CD4-positive, alpha-beta T cell treated with Interferon alpha-2 for 1 hour (primary cell): ENCODE data around the gene AJAP1.
"Not testable (repeated sequence)": the region's sequence is repeated elsewhere in the genome, so short reads cannot be mapped to it uniquely, and the experiment has no call there.

ENCODE experiments used
- DNase-seq, 2 donors: peaks; one replicate each; pipeline ENCODE4 v3.0.0-alpha.2; 2020 to 2022

The AJAP1 gene

DNA sequence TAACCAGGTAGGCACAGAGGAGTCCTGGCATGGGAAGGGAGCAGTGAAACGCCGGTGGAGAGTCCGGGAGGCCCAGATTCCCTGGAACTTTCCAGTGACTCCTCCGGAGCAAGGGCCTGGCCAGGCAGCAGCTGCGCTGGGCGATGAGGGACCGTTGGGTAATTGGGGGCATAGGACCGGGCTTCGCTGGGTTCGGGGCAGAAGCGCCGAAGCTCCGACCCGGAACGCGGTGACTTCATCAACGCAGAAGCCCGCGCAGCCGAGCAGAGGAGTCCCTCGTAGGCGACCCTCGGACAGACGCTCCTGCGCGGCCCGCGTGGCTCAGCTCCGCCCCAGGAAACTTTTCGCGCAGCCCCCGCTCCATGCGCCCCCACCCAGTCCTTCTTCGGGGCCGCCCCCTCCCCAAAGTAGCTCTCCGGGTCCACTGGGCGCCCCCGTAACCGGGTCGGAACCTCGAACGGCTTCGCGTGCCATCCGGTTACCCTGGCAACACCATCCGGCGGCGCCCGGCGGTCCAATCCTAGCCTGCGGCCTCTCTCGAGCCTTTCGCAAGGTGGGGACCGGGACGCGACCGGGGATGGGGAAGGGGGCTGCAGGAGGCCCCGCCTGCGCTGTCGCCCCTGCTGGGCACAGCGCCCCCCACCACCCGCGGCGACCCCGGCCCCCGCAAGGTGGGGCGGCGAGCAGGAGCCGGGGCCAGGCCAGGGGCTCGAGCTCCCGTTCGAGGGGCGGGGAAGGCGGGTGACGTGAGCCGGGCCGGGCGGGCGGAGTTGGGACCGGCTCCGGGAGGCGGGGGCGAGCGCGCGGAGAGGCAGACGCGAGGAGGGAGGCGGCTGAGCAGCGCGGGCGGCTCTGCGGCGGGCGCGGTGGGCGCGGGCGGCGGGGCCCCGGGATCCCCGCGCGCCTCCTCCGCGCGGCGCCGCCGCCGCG is at the start of gene AJAP1:
AJAP1 (plus strand) TSS at position 814 of the 930 bp plus-strand sequence. CDS start 817 bp downstream, outside the sequence.
- DNase-seq = no peak

DNA sequence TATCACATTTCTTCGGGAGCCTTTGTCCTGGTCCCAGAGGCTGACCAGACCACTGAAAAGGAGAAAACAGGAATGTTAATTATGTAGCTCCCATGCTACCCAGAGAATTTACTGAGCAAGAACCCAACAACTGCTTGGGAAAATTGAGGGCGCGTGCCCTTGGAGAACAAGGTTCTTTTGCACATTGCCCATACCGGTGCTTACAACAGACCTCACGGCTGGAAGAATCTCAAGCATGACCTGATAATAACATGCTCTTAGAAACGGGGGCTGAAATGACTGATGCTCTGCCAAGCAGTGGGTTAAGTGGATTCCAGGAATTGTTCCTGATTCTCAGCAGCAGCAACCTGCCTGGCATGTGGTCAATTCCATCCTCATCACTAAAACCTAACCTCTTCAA is 49.3 kb upstream of the AJAP1 start:
- DNase-seq = no peak

DNA sequence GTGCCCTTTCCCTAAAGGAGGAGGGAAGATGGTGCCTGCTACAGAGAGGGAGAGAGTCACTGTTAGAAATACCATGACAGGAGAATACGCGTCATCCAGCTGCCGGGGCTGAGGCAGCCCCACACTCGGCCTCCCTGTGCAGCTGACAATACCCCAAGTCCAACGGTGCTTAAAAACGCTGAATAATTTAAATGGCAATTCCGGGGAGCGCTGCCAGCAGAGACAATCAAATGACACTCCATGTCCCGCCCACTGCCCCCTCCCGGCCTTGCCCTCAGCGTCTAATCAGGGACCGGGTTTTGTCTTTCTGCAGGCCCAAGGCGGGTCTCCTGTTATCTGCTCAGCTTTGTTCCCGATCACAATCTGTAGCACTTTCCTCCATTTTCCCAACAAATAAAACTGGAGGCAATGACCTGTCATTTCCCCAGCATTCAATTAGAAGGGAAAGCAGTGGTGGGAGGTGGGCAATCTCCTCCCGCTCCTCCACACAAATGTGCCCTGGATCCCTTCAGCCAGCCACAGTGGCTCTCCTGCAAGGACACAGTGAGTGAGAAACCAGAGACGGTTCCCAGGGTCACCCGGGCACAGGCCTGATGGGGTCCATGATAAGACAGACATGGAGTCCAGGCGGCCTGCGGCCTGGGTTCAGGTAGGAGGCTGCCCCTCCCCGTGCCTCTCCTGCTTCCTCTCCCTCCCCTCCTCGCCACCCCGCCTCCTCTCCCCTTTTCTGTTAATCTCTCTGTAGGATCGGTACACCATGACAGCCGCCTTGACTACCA is 42.7 kb upstream of the AJAP1 start:
- DNase-seq = no peak

- DNase-seq = no peak
Measured at GRCh38 chr1:4612991-4613390, 41.4 kb upstream of the AJAP1 start.

- no peak for DNase-seq
Measured at GRCh38 chr1:4613606-4614370, 40.6 kb upstream of the AJAP1 start.

- DNase-seq = no peak
Measured at GRCh38 chr1:4614371-4615137, 39.9 kb upstream of the AJAP1 start.

DNA sequence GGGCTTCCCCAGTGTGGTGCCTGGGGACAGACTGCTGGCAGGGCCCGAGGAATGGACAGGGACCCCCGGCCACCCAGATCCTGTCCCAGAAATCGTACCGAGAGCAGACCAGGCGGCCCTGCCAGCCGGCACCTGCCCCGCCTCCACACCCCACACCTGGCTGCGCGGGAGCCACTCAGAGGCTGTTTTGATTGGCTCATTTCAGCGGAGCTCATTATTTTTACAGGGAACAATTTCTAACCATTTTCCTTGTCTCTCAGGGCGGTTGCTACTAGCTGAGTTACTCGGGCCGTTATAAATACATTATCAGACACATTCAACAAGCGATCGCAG is 39.3 kb upstream of the AJAP1 start:
- no peak for DNase-seq

DNA sequence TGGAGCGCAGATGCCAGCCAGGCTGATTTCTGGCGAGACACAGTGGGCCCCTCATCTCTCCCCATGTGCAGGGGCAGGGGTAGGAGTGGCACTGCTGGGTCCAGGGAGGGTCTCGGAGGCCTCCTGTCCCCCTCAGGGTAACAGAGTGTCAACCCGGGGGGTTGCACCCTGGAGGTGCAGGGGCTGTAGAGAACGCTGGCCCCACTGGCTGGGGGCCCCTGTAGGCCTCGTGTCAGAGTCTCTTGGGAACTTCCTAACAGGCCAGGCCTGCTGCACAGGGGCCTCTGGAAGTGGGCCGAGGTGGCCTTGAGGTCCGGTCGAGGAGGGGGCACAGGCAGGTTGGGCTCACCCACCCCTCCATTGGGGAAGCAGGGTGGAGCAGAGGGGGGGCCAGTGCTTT is 38.9 kb upstream of the AJAP1 start:
- no peak for DNase-seq

DNA sequence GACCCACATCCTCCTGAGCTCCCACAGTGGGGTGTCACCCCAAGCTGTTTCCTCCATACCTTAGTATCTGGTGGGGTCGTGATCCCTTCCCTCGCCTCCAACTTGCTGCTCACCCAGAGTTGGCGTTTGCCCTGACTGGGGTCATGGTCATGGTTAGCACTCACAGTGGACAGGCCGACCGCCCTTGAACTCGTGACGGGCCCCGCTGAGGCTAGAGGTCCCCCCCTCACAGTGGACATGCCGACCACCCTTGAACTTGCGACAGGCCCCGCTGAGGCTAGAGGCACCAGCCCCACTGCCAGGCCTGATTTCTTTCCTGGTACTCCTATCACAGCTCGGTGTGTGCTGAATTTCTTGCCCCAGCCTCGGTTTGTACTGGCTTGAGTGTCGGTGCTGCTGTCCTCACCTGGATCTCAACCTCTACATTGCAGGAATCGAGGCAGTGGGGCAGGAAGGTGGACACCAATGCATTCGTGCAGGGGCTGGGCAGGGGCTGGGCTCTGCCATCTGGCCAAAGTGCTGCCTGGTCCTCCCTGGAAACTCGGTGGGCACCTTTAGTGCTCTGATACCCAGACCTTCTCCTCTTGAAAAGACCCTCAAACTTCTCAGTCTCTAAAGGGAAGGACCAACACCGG is 37.5 kb upstream of the AJAP1 start:
- no peak for DNase-seq

DNA sequence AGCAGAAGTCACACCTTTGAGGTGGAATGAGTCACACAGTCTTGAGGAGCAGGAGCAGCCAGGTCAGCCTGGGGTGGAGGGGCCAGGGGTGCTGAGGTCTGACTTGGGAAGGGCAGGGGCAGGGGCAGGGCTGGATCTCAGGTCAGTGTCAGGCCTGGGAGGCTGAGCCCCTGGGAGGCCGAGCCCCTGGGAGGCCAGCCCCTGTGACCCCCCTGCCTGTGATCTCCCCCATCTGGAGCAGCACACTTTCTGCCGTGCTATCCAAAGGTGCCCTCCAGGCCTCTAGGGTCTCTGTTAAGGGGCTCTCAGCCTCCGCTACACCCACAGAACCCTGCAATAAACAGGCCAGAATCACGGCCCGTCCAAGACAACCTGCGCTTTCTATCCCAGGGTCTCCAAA is 36.9 kb upstream of the AJAP1 start:
- DNase-seq = no peak

DNA sequence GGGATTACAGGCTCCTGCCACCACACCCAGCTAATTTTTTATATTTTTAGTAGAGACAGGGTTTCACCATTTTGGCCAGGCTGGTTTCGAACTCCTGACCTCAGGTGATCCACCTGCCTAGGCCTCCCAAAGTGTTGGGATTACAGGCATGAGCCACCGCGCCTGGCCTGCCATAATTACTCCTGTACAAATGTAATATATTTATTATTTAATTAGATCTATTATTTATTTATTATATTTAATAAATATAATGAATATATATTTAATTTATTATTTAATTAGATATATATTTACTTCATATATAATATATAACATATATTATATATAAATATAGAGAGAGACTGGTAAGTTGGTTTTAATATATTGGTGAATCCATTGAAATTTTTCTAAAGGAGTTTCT is 35.6 kb upstream of the AJAP1 start:
- DNase-seq = not testable (repeated sequence)

DNA sequence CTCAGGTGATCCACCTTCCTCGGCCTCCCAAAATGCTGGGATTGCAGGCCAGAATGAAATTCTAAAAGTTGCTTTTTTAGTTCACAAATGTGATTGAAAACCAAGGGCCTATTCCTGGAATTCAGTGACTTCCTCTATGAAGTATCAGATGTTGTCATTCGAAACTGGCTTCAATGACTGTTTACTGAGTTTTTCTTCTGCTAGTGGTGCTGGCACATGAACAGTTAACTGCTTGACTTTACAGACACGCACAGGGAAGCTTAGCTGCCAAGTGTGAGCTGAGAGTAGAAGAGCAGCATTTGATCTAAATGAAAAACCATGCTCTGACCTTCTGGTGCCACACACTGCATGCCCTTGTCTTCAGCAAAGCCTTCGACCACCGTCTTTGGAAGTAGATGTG is 32.8 kb upstream of the AJAP1 start:
- DNase-seq = no peak

DNA sequence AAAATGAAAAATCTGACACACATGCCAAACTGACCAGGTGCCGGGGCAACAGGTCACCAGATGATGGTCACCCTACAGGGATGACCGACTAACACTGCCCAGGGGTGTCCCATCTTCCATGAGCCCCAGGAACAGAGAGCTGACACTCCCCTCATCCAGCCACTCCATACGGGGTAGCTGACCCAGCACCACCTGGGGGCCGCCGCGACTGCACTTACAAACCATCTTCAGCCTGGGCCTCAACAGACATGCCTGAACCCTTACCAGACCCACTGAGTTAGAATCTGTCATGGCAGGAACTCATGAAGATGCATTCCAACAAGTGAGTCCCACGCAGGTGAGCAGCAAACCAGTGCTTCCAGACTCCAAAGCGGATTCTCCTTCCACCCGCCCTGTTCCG is 31.6 kb upstream of the AJAP1 start:
- DNase-seq = no peak

DNA sequence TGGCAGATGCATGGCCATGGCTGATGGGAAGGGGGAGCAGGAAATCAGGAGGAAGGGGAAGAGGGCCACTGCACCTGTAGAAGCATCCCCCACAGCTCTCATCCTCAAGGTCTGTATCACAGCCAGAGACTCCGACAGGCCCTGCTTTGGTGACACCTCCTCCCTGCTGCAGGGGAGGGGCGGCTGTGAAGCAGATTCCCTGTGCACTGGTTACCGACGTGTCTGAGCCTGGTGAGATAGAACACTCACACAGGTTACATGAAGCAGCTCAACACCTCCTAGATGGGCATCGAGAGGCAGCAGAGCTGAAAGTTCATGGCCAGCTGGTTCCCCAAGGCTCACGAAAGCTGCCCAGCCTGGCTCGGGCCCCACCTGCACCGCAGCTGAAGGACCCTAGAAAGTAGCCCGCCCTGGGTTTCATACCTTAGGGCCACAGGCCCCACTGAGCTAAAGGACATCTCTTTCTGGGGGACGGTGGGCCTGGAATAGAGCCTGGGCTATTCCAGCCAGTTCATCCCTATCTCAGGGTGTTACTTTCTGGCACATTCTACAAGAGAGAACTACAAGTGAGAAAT is 30.2 kb upstream of the AJAP1 start:
- DNase-seq = no peak

GRCh38 chr1:4624801-4625200 is 29.6 kb upstream of the AJAP1 start:
- DNase-seq = no peak

- no peak for DNase-seq
Measured at GRCh38 chr1:4626061-4626460, 28.3 kb upstream of the AJAP1 start.

DNA sequence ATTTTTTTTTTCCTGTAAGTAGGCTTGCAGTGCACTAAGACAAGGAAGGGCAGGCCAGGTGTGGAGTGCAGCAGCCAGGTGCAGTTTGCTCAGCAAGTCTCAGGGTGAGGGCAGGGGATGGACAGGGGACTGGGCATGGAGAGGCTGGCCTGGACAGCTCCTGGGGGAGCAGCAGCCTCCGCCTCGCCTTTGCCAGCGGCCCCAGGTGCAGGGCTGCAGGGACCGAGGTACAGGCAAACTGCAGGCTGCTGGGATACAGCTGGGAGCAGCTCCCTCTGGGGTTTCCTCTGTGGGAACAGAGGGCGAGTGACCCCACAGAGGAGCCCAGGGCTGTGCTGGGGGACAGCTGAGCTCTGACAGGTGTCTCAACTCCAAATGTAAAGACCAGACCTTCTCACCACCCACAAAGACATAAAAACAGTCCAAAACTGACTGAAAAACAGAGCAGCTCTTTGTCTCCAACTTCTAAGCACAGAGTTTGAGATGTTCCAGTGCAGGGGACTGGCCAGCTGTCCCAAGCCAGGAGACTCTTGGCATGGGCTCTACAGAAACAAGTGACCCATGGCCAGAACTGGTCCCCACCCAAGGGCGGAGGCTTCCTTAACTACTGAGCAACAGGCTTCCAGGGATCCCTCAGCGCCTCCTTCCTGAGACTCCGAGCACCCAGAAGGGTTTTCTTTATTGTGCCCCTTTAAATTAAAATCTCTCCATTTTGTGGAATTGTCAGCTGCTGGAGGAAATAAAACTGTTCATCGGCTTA is 27.7 kb upstream of the AJAP1 start:
- DNase-seq = no peak

DNA sequence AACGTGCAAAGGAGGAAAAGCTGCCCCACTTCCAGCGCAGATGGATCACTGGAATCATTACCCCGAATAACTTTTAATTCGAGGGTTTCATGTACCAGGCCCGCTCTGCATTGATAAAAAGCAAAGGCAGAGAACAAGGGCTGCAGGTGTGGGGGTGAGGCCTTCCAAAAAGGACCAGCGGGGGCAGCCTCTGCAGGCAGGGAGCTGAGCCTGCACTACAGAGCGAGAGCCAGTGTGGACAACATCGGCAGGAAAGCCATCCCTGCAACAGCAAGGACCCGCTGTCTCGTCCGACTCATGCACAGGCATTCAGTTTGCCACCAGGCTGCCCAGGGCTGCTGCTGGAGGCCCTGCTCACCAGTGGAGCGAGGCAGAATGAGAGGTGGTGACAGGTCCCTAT is 27.1 kb upstream of the AJAP1 start:
- no peak for DNase-seq

DNA sequence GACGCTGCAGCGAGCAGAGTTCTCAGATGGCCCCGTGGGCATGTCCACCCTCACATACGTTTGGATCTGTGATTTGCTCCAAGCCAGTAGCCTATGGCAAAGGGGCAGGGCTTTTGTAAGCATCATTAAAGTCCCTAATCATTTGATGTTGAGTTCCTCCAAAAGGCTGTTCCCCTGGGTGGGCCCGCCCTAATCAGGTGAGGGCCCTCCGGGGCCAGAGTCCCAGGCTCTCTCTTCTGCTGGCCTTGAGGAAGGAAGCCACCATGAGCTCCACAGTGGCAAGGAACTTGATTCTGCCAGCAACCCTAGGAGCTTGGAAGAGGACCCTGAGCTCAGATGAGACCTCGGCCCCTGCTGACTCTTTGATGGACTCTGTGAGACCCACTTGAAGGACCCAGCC is 25.4 kb upstream of the AJAP1 start:
- DNase-seq = no peak

DNA sequence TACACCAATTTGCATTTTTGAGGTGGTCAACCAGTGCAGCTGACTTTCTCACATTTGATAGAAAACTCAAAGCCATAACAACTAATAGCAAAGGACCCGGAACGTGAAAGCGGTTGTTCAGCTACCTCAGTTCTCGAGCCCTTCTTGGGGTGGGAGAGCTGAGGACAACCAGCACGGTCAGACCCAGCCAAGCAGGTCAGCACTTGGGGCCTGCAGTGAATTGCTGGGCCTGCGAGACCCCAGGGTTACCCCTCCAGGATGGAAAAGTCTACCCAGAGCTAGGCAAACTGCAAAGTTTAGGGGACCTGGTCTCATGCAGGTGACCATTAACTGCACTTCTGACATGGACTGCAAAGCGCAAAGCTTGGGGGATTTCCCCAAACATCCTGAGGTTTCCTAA is 23.8 kb upstream of the AJAP1 start:
- no peak for DNase-seq

- DNase-seq = no peak
Measured at GRCh38 chr1:4631321-4631720, 23.1 kb upstream of the AJAP1 start.
